Activated CD8-positive, alpha-beta memory T cell treated with anti-CD3 and anti-CD28 coated beads for 1 hour (primary cell): ENCODE data around the gene TRIM34.
"Not testable (repeated sequence)": the region's sequence is repeated elsewhere in the genome, so short reads cannot be mapped to it uniquely, and the experiment has no call there.

Source experiments
- DNase-seq, 2 donors: peaks; one replicate each; pipeline ENCODE4 v3.0.0-alpha.2; 2020; ENCODE audit warnings: low read depth in 1 of 2; ENCODE audit errors: extremely low read depth in 1 of 2

The TRIM34 gene, protein sequence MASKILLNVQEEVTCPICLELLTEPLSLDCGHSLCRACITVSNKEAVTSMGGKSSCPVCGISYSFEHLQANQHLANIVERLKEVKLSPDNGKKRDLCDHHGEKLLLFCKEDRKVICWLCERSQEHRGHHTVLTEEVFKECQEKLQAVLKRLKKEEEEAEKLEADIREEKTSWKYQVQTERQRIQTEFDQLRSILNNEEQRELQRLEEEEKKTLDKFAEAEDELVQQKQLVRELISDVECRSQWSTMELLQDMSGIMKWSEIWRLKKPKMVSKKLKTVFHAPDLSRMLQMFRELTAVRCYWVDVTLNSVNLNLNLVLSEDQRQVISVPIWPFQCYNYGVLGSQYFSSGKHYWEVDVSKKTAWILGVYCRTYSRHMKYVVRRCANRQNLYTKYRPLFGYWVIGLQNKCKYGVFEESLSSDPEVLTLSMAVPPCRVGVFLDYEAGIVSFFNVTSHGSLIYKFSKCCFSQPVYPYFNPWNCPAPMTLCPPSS

DNA sequence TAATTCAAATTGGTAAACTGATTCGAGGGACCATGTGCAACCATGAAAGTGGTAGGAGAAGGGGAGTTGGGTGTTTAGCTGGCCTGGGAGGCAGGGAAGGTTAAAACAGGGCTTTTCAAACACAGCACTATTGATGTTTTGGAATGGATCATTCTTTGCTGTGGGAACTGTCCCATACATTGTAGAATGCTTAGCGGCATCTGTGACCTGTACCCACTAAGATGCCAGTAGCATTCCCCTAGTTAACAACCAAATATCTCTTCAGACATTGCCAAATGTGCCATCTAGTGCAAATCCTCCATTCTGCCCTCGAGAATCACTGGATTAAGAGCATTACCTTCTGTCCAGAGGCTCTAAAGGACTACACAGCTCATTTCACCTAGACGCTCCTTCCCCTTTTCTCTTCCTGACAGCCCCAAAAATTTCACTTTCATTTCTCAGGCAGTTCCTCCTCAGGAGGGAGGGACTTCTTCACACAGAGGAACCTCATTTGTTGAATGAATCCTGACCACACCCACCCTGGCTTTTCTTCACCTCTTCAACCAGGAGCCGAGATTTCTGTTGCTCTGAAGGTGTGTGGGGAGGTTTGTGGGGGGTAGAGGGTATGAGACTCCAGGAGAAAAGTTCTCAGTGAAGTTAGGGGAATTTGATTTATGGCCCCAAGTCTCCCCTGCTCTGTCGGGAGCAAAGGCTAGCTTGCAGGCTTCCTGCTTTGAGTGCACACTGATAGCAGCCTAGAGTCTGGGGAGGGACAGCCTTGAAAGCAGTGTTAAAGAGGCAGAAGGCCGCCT, at the start of gene TRIM34:
TSS of gene TRIM34 (plus strand) at position 513 of the 791 bp plus-strand sequence. CDS start 7,331 bp downstream, outside the sequence.
- peak; percentile 13 to 23 for DNase-seq

DNA sequence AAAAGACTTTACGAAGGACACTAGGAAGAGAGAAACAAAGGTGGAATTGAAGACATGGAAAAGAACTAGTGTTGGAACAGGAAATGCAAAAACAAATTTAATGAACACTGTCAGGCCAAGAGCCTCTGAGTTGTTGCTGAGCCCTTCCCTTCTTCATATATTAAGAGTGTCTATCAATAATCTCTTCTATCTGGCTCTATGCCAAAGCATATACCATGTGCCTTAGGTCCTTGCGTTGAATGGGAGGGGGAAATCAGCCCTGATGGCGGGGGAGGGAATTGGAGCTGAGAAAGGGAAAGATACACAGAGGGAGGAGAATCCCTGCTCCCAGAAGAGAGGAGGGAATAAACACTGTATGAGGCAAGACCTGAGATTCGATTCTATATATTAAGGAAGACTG, 49.6 kb upstream of the TRIM34 start:
- no peak for DNase-seq

DNA sequence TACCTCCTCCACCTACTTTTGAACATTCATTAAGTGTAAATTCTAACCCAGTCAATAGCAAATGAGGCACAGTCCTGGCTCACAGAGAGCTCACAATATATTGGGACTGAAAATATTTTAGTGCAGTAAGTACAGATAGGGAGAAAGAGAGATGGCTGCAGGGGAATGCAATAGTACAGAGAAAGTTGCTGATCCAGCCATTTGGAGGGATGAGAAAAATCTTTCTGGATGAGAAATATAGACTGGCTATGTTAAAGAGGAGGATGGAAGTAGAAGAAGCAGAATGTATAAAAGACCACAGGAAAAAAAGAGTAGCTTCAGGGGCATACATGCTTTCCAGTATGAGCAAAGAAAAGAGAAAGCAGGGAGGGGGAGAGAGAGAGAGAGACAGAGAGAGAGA, 47.7 kb upstream of the TRIM34 start:
- DNase-seq = no peak

DNA sequence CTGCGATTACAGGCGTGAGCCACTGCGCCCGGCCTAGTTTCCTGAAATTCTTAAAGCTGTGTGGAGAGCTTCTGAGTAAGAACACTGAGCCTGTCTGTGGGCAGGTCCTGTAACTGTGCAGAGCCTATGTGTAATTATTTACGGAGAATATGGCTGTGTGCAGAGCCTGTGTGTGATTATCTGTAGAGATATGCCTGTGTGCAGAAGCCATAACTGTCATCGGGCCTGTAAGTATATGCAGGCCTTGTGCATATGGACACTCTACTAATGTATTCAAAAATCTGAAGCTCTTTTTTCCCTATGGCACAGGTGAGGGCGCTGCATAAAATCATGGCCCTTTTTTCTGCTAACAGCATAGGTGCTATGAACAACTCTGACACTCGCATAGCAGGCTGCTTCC, 44.2 kb upstream of the TRIM34 start, which contains the start of gene OR52B6:
TSS of gene OR52B6 (plus strand) at position 301 of the 400 bp plus-strand sequence. CDS start at position 301, 0 bp downstream.
- no peak for DNase-seq

DNA sequence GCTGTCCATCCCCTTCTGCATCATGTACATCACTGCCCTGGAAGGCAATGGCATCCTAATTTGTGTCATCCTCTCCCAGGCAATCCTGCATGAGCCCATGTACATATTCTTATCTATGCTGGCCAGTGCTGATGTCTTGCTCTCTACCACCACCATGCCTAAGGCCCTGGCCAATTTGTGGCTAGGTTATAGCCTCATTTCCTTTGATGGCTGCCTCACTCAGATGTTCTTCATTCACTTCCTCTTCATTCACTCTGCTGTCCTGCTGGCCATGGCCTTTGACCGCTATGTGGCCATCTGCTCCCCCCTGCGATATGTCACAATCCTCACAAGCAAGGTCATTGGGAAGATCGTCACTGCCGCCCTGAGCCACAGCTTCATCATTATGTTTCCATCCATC, 43.8 kb upstream of the TRIM34 start:
- no peak for DNase-seq

DNA sequence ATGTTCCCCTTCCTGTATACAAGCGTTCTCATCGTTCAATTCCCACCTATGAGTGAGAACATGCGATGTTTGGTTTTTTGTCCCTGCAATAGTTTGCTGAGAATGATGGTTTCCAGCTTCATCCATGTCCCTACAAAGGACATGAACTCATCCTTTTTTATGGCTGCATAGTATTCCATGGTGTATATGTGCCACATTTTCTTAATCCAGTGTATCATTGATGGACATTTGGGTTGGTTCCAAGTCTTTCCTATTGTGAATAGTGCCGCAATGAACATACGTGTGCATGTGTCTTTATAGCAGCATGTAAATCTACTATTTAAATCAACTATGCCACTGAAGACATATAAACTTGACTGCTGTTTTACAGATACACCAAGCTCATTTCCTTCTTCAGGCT, 40.3 kb upstream of the TRIM34 start:
- DNase-seq = not testable (repeated sequence)

DNA sequence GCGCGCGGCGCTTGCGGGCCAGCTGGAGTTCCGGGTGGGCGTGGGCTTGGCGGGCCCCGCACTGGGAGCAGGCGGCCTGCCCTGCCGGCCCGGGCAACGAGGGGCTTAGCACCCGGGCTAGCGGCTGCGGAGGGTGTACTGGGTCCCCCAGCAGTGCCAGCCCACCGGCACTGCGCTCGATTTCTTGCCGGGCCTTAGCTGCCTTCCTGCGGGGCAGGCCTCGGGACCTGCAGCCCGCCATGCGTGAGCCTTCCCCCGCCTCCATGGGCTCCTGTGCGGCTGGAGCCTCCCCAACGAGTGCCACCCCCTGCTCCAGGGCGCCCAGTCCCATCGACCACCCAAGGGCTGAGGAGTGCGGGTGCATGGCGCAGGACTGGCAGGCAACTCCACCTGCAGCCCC, 34.9 kb upstream of the TRIM34 start:
- DNase-seq = not testable (repeated sequence)

DNA sequence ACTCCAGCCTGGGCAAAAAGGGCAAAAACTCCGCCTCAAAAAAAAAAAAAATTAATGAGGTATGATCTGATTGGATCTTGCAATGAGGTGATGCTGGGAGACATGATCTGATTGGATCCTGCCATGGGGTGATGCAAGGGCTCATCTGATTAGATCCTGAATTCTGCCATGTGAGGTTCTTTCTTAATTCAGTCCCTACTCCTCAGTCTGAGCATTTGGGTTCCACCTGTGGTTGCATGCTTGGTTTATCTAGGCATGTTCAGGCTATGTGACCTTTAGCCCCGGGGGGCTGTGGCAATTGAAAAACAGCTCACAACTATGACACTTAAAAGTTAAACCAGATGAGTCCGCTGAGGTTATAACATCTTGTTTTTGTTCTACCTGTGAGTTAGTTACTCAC, 33.2 kb upstream of the TRIM34 start:
- DNase-seq = no peak

DNA sequence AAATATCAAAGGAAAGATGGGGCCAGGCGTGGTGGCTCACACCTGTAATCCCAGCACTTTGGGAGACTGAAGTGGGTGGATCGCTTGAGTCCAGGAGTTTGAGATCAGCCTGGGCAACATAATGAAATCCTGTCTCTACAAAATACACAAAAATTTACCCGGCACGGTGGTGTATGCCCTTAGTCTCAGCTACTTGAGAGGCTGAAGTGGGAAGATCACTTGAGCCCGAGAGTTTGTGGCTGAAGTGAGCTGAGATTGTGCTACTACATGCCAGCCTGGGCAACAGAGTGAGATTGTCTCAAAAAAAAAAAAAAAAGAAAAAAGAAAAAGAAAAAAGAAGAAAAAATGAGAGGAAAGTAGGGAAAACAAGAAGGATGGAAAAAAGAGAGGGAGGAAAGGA, 32.2 kb upstream of the TRIM34 start:
- no peak for DNase-seq

DNA sequence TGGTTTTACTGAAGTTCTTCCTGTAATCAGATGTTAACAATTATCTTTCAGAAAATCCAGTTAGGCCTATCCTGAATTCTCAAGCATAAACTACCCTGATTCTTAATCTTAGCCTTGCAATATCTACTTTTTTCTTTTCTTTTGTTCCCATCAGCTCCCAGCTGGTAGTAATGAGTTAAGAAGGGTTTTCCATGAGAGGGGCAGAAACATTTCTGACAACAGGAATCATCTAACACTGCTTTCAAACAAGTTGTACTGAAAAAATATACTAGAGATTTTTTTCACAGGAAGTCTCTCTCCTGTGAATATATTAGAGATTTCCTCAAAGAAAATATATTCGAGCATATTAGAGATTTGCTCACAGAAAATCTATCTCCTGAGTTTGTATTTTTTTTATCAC, 31.7 kb upstream of the TRIM34 start:
- no peak for DNase-seq

DNA sequence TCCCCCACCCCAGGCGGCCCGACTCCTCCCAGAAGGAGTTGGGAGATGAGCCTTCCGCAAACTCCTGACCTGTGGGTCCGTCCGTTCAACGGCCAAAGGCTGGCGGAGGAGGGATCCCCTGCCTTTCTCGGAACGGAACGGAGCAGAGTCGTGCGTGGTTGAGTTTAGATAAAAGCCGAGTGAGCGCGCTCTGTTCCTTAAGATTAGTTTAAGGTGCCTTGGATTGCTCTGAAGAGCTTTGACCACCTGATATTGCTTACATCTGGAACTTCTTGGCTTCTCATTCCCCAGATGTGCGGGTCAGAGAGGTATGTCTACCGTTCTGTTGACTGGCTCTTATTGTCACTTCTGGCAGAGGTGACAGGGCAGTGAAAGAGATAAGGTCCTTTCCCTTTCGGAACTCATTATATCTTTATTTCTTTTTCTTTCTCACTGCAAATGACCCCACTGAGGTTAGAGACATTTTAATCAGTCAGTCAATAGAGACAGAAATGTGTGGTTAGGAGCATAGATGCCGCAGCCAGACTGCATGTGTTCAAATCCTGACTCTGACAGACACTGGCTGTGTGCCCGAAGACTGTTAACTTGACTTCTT, 28.1 kb upstream of the TRIM34 start, which contains the start of gene TRIM6:
TSS of gene TRIM6 (plus strand) at position 31 of the 595 bp plus-strand sequence. CDS start at position 292, 261 bp downstream.
- no peak for DNase-seq

DNA sequence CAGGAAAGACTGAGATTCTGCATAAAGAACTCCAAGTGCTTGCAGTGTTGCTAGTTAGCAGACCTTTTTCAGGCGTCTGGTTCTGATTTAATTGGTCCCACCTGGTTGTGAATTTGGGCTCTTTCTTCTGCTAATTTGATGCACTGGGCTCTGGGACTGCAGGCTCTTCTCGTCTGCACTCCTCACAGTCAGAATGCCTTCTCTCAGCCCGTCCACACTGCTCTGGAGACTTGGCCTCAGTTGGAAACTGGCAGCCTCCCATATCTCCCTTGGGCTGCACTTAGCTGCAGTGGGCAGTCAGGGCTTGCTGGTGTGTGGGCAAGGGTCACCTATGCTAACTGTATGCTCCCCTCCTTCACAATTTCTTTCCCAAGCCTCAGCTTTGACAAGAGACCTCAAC, 26.8 kb upstream of the TRIM34 start:
- no peak for DNase-seq

DNA sequence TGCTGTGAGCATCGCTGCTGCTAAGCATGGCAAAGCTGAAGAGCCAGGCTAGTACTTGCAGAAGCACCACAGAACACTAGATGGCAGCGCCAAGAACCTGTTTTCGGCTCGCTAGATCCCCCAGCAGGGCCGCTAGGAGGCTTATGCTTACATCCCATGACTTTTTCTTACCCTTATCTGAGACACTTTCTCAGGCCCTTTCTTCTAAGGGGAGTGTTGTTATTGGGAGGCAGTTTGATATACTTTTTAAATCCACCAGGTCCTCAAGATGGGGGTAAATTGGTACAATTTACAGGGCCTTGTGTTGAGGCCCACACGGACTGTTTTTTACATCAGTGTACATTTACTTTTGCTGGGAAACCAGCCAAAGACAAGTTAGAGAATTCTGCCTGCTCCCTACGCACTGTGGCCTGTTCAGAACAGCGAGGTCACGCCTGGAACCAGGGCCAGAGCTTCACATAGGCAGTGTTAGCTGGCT, 24.4 kb upstream of the TRIM34 start:
- DNase-seq = peak; percentile 10 to 34

DNA sequence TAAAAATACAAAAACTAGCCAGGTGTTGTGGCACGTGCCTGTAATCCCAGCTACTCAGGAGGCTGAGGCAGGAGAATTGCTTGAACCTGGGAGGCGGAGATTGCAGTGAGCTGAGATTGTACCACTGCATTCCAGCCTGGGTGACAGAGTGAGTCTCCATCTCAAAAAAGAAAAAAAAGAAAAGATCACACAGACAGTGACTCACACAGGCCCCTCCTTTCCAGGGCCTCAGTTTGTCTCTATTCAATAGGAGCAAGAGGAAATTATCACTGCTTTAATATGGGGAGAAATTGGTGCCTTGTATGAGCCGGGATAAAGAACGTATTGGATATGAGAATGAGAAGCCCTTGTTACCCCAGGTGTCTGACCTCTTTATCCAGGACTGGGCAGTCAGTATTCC, 22.0 kb upstream of the TRIM34 start:
- not testable (repeated sequence) for DNase-seq

DNA sequence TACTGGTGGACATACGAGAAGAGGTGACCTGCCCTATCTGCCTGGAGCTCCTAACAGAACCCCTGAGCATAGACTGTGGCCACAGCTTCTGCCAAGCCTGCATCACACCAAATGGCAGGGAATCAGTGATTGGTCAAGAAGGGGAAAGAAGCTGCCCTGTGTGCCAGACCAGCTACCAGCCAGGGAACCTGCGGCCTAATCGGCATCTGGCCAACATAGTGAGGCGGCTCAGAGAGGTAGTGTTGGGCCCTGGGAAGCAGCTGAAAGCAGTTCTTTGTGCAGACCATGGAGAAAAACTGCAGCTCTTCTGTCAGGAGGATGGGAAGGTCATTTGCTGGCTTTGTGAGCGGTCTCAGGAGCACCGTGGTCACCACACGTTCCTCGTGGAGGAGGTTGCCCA, 21.5 kb upstream of the TRIM34 start:
- no peak for DNase-seq

DNA sequence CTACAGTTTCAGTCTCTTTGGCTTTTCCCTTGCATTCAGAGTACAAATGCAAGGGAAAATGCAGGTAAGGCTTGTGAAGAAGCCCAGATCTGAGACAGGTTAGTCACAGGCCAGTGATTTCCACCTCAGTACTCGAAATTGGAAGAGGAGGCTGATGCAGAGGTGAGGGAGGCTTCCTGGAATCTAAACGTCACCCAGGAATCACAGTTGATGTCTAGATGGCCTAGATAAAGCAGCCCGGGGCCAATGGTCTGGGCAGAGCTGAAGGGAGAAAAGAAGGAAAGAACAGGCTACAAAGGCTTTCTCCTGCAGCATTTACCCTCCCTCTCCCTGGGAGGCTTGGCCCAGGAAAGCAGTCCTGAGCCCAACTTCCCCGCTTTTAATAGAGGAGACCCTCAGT, 19.9 kb upstream of the TRIM34 start:
- no peak for DNase-seq

DNA sequence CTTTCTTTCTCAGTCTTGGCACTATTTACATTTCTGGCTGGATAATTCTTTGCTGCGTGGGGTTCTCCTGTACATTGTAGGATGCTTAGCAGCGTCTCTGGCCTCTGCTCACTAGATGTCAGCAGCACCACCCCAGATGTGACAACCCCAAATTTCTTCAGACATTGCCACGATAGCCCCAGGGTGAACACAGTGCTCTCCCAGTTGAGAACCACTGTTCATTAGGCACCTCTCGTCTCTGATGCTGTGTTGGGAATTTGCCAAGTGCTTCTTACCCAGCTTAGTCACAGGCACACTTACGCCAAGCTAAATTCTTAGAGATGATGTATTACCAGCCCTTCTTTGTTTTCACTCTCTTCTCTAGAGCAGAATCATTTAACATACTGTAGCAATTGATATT, 19.0 kb upstream of the TRIM34 start:
- no peak for DNase-seq

DNA sequence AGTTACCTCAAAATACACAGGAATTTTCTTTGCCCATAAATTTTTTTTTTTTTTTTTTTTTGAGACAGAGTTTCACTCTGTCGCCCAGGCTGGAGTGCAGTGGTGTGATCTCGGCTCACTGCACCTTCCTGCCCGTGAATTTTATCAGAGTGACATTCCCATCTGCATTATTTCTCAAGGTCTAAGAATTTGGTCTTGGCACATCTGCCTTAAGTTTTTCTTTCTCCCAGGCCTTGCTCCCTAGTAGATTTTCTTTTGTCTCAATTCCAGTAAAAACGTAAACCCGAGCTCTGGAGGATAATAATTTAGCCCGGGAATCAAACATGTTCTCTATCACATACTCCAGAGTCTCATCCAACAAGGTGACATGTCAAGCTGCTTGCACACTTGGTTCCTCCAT, 16.0 kb upstream of the TRIM34 start:
- no peak for DNase-seq

DNA sequence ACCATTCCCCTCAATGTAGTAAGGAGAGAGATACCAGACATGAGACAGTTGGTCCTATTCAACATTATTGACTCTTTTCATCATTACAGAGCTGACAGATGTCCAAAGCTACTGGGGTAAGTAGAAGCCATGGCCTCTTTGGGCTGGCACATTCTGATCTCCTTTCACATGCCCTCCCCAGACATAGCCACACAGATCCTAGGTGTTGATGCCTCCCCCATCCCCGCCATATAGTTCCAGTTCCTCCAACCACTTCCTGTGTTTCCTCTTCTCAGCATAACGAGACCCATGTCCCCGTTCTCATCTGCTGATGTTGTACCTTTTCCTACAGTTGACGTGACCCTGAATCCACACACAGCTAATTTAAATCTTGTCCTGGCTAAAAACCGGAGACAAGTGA, 14.4 kb upstream of the TRIM34 start:
- no peak for DNase-seq

DNA sequence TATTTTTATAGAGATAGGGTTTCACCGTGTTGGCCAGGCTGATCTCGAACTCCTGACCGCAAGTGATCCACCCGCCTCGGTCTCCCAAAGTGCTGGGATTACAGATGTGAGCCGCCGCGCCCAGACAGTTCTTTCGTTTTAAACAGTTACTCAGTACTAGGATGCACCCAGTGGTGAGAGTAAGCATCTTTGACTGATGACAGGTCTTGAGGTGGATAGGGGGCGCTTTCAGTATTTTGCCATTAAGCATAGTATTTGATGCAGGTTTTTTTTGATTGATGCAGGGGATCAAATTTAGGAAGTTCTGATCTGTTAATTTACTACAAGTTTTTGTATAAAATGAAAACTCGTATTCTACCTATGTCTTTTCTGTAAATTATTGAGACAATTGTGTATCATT, 13.2 kb upstream of the TRIM34 start:
- DNase-seq = no peak

DNA sequence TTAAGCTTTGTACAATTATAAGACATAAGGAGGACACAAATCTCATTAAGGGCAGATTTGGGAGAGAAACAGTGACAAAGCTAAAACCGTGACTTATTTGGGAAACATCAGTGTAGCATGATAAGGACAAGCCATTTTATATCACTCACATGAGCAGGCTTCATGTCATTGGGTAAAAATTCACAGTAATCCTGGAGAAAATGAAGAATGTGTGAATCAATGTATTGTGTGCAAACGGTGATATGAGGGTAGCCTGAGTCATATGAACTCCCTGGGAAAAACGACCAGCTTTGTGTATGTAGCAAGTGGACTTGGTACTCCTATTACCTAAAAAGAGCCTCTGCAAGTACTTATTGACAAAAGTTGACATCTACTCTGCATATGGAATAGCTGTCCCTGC, 6.0 kb upstream of the TRIM34 start:
- no peak for DNase-seq
